Adipocyte (in vitro differentiated cells): Measurements from ENCODE around the gene ANKLE2.
"Not testable (repeated sequence)": the region's sequence is repeated elsewhere in the genome, so short reads cannot be mapped to it uniquely, and the experiment has no call there.

ENCODE experiments used
- DNase-seq: peaks from one replicate; pipeline ENCODE4 v3.0.0-alpha.2; 2015; ENCODE audit warnings: low read depth
- H3K27me3 ChIP-seq: replicated peaks from 2 replicates; pipeline ENCODE4 v1.7.0; 2013; ENCODE audit warnings: mild to moderate bottlenecking, low read length, moderate library complexity; ENCODE audit not compliant: control insufficient read depth, insufficient read depth
- H3K36me3 ChIP-seq: 2 replicates; pipeline ENCODE4 v1.7.0; 2013; ENCODE audit warnings: low read length, mild to moderate bottlenecking, moderate library complexity; ENCODE audit not compliant: control insufficient read depth, insufficient read depth, severe bottlenecking
- H3K4me1 ChIP-seq: 2 replicates; pipeline ENCODE4 v1.7.0; 2013; ENCODE audit warnings: mild to moderate bottlenecking, low read length, moderate library complexity; ENCODE audit not compliant: control insufficient read depth, insufficient read depth
- H3K4me3 ChIP-seq: 2 replicates; pipeline ENCODE4 v1.7.0; 2013; ENCODE audit warnings: mild to moderate bottlenecking, low read length, moderate library complexity
- H3K9ac ChIP-seq: 2 replicates; pipeline ENCODE4 v1.7.0; 2013; ENCODE audit warnings: mild to moderate bottlenecking, low read length, moderate library complexity
- H3K9me3 ChIP-seq: 2 replicates; pipeline ENCODE4 v1.7.0; 2013; ENCODE audit warnings: mild to moderate bottlenecking, low read length, moderate library complexity; ENCODE audit not compliant: control insufficient read depth

Gene ANKLE2

GRCh38 chr12:132791940-132792339 is 30.3 kb upstream of the ANKLE2 start:
- not testable (repeated sequence) for H3K9me3 ChIP-seq, H3K27me3 ChIP-seq, DNase-seq, H3K4me1 ChIP-seq, H3K9ac ChIP-seq, H3K4me3 ChIP-seq
- peaks cover 75% of the 10 kb centered on the region for H3K36me3 ChIP-seq

- Histone ChIP-seq H3K4me3 (no peak overlapping the region), H3K9ac (no peak overlapping the region), H3K27me3 (no peaks in the 10 kb centered on the region), H3K36me3 (peaks cover 70% of the 10 kb centered on the region), H3K9me3 (no peaks in the 10 kb centered on the region), H3K4me1 (no peaks in the 10 kb centered on the region)
- DNase-seq: no peak
These were observed 27.5 kb upstream of the ANKLE2 start for GRCh38 chr12:132789099-132789471.

GRCh38 chr12:132788375-132789098 is 26.9 kb upstream of the ANKLE2 start:
- Histone ChIP-seq H3K4me1 (no peaks in the 10 kb centered on the region), H3K4me3 (no peak overlapping the region), H3K27me3 (no peaks in the 10 kb centered on the region), H3K9ac (no peak overlapping the region), H3K9me3 (no peaks in the 10 kb centered on the region), H3K36me3 (peaks cover 69% of the 10 kb centered on the region)
- no peak for DNase-seq

GRCh38 chr12:132787877-132788276 is 26.2 kb upstream of the ANKLE2 start:
- H3K4me3 ChIP-seq: no peak overlapping the region
- H3K36me3 ChIP-seq: peaks cover 73% of the 10 kb centered on the region
- no peak overlapping the region for H3K9ac ChIP-seq
- no peaks in the 10 kb centered on the region for H3K9me3 ChIP-seq
- H3K27me3 ChIP-seq: no peaks in the 10 kb centered on the region
- no peak for DNase-seq
- H3K4me1 ChIP-seq: no peaks in the 10 kb centered on the region

- Histone ChIP-seq H3K9me3 (no peaks in the 10 kb centered on the region), H3K9ac (no peak overlapping the region), H3K27me3 (no peaks in the 10 kb centered on the region), H3K36me3 (peaks cover 78% of the 10 kb centered on the region), H3K4me1 (no peaks in the 10 kb centered on the region), H3K4me3 (no peak overlapping the region)
- no peak for DNase-seq
These were observed 24.6 kb upstream of the ANKLE2 start for GRCh38 chr12:132786192-132786591.

GRCh38 chr12:132784580-132784979 is 22.9 kb upstream of the ANKLE2 start:
- Histone ChIP-seq H3K4me1 (no peaks in the 10 kb centered on the region), H3K36me3 (peaks cover 82% of the 10 kb centered on the region), H3K4me3 (no peak overlapping the region), H3K9me3 (no peaks in the 10 kb centered on the region), H3K27me3 (no peaks in the 10 kb centered on the region), H3K9ac (no peak overlapping the region)
- no peak for DNase-seq

- no peak overlapping the region for H3K9ac ChIP-seq
- no peak overlapping the region for H3K4me3 ChIP-seq
- peaks cover 82% of the 10 kb centered on the region for H3K36me3 ChIP-seq
- no peaks in the 10 kb centered on the region for H3K4me1 ChIP-seq
- no peak for DNase-seq
- H3K9me3 ChIP-seq: no peaks in the 10 kb centered on the region
- no peaks in the 10 kb centered on the region for H3K27me3 ChIP-seq
These were observed 22.4 kb upstream of the ANKLE2 start for GRCh38 chr12:132783917-132784531.

GRCh38 chr12:132781938-132782337 is 20.3 kb upstream of the ANKLE2 start:
- Histone ChIP-seq H3K4me3 (no peak overlapping the region), H3K9ac (no peak overlapping the region), H3K9me3 (no peaks in the 10 kb centered on the region), H3K27me3 (no peaks in the 10 kb centered on the region), H3K4me1 (peaks cover 7% of the 10 kb centered on the region), H3K36me3 (peaks cover 84% of the 10 kb centered on the region)
- no peak for DNase-seq

GRCh38 chr12:132779781-132780353 is 18.2 kb upstream of the ANKLE2 start:
- Histone ChIP-seq H3K4me3 (no peak overlapping the region), H3K27me3 (no peaks in the 10 kb centered on the region), H3K9me3 (no peaks in the 10 kb centered on the region), H3K4me1 (peaks cover 13% of the 10 kb centered on the region), H3K9ac (no peak overlapping the region), H3K36me3 (peaks cover 90% of the 10 kb centered on the region)
- DNase-seq: no peak

- Histone ChIP-seq H3K9ac (peak overlapping the region; percentile 20), H3K4me3 (no peak overlapping the region), H3K36me3 (peaks cover 92% of the 10 kb centered on the region), H3K4me1 (peaks cover 13% of the 10 kb centered on the region), H3K9me3 (no peaks in the 10 kb centered on the region), H3K27me3 (no peaks in the 10 kb centered on the region)
- DNase-seq: no peak
These were observed 16.0 kb upstream of the ANKLE2 start for GRCh38 chr12:132777614-132778013.

GRCh38 chr12:132776816-132777568 is 15.4 kb upstream of the ANKLE2 start:
- DNase-seq: no peak
- peaks cover 13% of the 10 kb centered on the region for H3K4me1 ChIP-seq
- H3K9ac ChIP-seq: peak overlapping the region; percentile 20
- no peaks in the 10 kb centered on the region for H3K9me3 ChIP-seq
- peaks cover 91% of the 10 kb centered on the region for H3K36me3 ChIP-seq
- H3K4me3 ChIP-seq: no peak overlapping the region
- H3K27me3 ChIP-seq: no peaks in the 10 kb centered on the region
